GM23338 (cell line): ENCODE data around the gene MED12L. TPM values are rescaled to one million over a fixed set of nuclear protein-coding genes. Genes with fewer than 3 reads are reported as not detected.
A peak's percentile ranks its signal among the peaks of the same experiment; 100 is the strongest.

Experiments
- ATAC-seq: fragments of 200-7000 bp; cut with Tn5 transposase; 3 replicates; pipeline ENCODE4 v1.9.1; 2020
- DNase-seq: peaks from one replicate; pipeline ENCODE4 v3.0.0-alpha.2; 2015; ENCODE audit warnings: low spot score
- H2AFZ ChIP-seq: fragments of 200-600 bp; sonication (generic); 2 replicates; pipeline ENCODE4 v1.8.0; 2016; ENCODE audit warnings: antibody characterized with exemption, mild to moderate bottlenecking, moderate library complexity
- H3F3A ChIP-seq: fragments of 200-600 bp; sonication (generic); replicated peaks from 2 replicates; pipeline ENCODE4 v1.8.0; 2017; ENCODE audit warnings: antibody characterized with exemption, mixed run types, low read depth
- H3K27ac ChIP-seq: fragments of 200-600 bp; sonication (generic); 2 replicates; pipeline ENCODE4 v1.6.1; 2016; ENCODE audit warnings: low read depth
- H3K27me3 ChIP-seq: fragments of 200-600 bp; sonication (generic); 2 replicates; pipeline ENCODE4 v1.8.0; 2016; ENCODE audit warnings: mild to moderate bottlenecking, mixed run types, moderate library complexity; ENCODE audit not compliant: insufficient read depth
- H3K36me3 ChIP-seq: fragments of 200-600 bp; sonication (generic); 2 replicates; pipeline ENCODE4 v1.8.0; 2016; ENCODE audit warnings: mild to moderate bottlenecking; ENCODE audit not compliant: insufficient read depth
- H3K4me1 ChIP-seq: fragments of 200-600 bp; sonication (generic); 2 replicates; pipeline ENCODE4 v1.8.0; 2016; ENCODE audit warnings: mild to moderate bottlenecking, moderate library complexity; ENCODE audit not compliant: insufficient read depth
- H3K4me2 ChIP-seq: fragments of 200-600 bp; sonication (generic); 2 replicates; pipeline ENCODE4 v1.7.1; 2017; ENCODE audit warnings: mixed run types
- H3K4me3 ChIP-seq: fragments of 200-600 bp; sonication (generic); 2 replicates; pipeline ENCODE4 v1.6.1; 2016; ENCODE audit warnings: mixed run types
- H3K79me2 ChIP-seq: fragments of 200-600 bp; sonication (generic); replicated peaks from 2 replicates; pipeline ENCODE4 v1.8.0; 2017; ENCODE audit warnings: mild to moderate bottlenecking; ENCODE audit not compliant: insufficient read depth
- H3K9me2 ChIP-seq: fragments of 200-600 bp; sonication (generic); 2 replicates; pipeline ENCODE4 v1.8.0; 2017; ENCODE audit not compliant: insufficient read depth
- H4K20me1 ChIP-seq: fragments of 200-600 bp; sonication (generic); replicated peaks from 2 replicates; pipeline ENCODE4 v1.8.0; 2017; ENCODE audit warnings: mild to moderate bottlenecking; ENCODE audit not compliant: insufficient read depth
- H3K27ac Mint-ChIP-seq: 2 replicates; pipeline ENCODE4 v1.8.0; 2020; ENCODE audit warnings: inconsistent platforms, mild to moderate bottlenecking, moderate library complexity, mixed read lengths
- H3K27me3 Mint-ChIP-seq: 3 replicates; pipeline ENCODE4 v1.8.0; 2022; ENCODE audit warnings: low read depth, mild to moderate bottlenecking, moderate library complexity, mixed read lengths, inconsistent platforms; ENCODE audit not compliant: insufficient read depth, poor library complexity
- H3K36me3 Mint-ChIP-seq: 3 replicates; pipeline ENCODE4 v1.8.0; 2021; ENCODE audit warnings: low read depth, mild to moderate bottlenecking, inconsistent platforms, moderate library complexity, mixed read lengths
- H3K4me1 Mint-ChIP-seq: 3 replicates; pipeline ENCODE4 v1.8.0; 2020; ENCODE audit warnings: mild to moderate bottlenecking, inconsistent platforms, mixed read lengths
- H3K4me3 Mint-ChIP-seq: 3 replicates; pipeline ENCODE4 v1.8.0; 2021; ENCODE audit warnings: moderate library complexity, mild to moderate bottlenecking, inconsistent platforms, mixed read lengths
- H3K9me3 Mint-ChIP-seq: 3 replicates; pipeline ENCODE4 v1.8.0; 2020; ENCODE audit warnings: moderate library complexity, mild to moderate bottlenecking, inconsistent platforms, mixed read lengths
- CREB1 ChIP-seq: fragments of 250-450 bp; sonication (Bioruptor Pico); IDR thresholded peaks from 2 replicates; pipeline ENCODE4 v1.5.0; 2020; ENCODE audit warnings: low read depth, mild to moderate bottlenecking, moderate library complexity
- EZH2 ChIP-seq: fragments of 200-600 bp; sonication (generic); IDR thresholded peaks from one replicate; pipeline ENCODE4 v1.8.0; 2017; ENCODE audit warnings: antibody characterized with exemption, mild to moderate bottlenecking, low read depth; ENCODE audit not compliant: unreplicated experiment
- EZH2phosphoT487 ChIP-seq: fragments of 200-600 bp; sonication (generic); IDR thresholded peaks from one replicate; pipeline ENCODE4 v1.8.1; 2018; ENCODE audit warnings: antibody characterized with exemption; ENCODE audit not compliant: unreplicated experiment
- JUNB ChIP-seq: IDR thresholded peaks from one replicate; pipeline ENCODE4 v1.6.1; 2016; ENCODE audit warnings: antibody characterized with exemption; ENCODE audit not compliant: unreplicated experiment
- NANOG ChIP-seq: IDR thresholded peaks from 2 replicates; pipeline ENCODE4 v1.6.1; 2016; ENCODE audit warnings: antibody characterized with exemption, borderline replicate concordance
- POLR2AphosphoS5 ChIP-seq: IDR thresholded peaks from 2 replicates; pipeline ENCODE4 v1.6.1; 2016; ENCODE audit warnings: antibody characterized with exemption, low read depth
- STAT1 ChIP-seq: IDR thresholded peaks from one replicate; pipeline ENCODE4 v1.6.1; 2016; ENCODE audit warnings: antibody characterized with exemption; ENCODE audit not compliant: unreplicated experiment
- ZNF114 ChIP-seq: fragments of 250-450 bp; sonication (Bioruptor Pico); IDR thresholded peaks from 2 replicates; pipeline ENCODE4 v1.5.0; 2020; ENCODE audit warnings: mild to moderate bottlenecking, moderate library complexity
- ZNF331 ChIP-seq: fragments of 250-450 bp; sonication (Bioruptor Pico); IDR thresholded peaks from 2 replicates; pipeline ENCODE4 v1.5.0; 2020; ENCODE audit warnings: low read depth, mild to moderate bottlenecking, moderate library complexity
- polyA plus RNA-seq: library from polyadenylated mRNA; unstranded; fragments of >200 nt; fragmentation: Nextera tagmentation; extraction: Ambion mirVana; gene quantifications from 2 replicates; pipeline ENCODE4 v1.2.1, GENCODE V29; 2016
- total RNA-seq: library from RNA; depleted of rRNA; stranded (reverse); fragments of >200 nt; shearing (Covaris generic); gene quantifications from 2 replicates; pipeline ENCODE4 v1.2.3, GENCODE V29; 2014
- TF ChIP-seq, protein P1 (sequence below), 2 experiments: fragments of 200-600 bp in 1 of 2; sonication (generic) in 1 of 2; conservative IDR thresholded peaks; 2 replicates each; pipeline versions ENCODE4 v1.5.1 to v1.6.1; 2016 to 2017; ENCODE audit warnings: antibody characterized with exemption in 2 of 2, low read depth in 2 of 2, mild to moderate bottlenecking in 2 of 2, moderate library complexity in 1 of 2
- TF ChIP-seq, protein P2 (sequence below): IDR thresholded peaks from 2 replicates; pipeline ENCODE4 v1.6.1; 2016; ENCODE audit warnings: antibody characterized with exemption
- TF ChIP-seq, protein P3 (sequence below): fragments of 250-450 bp; sonication (Bioruptor Pico); IDR thresholded peaks from 2 replicates; pipeline ENCODE4 v1.5.0; 2020; ENCODE audit warnings: mild to moderate bottlenecking, moderate library complexity
- TF ChIP-seq, protein P4 (sequence below): IDR thresholded peaks from one replicate; pipeline ENCODE4 v1.6.1; 2018; ENCODE audit warnings: antibody characterized with exemption; ENCODE audit not compliant: unreplicated experiment

Gene MED12L
- total and polyA plus RNA-seq, 2 experiments from 2014 or later: 5.7 to 25.0 TPM

DNA sequence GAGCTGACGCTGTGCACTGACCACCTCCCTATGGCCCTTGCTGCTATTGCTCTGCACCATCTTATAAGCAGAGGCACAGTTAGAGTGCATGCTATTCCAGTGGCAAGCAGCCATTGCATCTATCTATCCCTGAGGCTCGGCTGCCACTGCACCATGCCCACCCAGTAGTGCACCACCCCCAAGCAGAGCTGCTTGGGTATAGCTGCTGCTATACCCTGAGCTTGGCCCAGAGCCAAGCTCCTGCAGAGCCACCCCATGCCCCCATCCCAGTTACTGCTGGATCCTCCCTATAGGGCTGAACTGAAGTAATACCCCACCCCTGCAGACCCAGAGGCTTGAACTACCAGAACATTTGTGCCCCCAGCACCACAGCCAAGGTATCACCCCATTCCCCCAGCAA lies 395.0 kb downstream of the MED12L start (continued):
- TF ChIP-seq STAT1: no peak
- no peak for TF ChIP-seq ZNF114 (CRISPR knock-in tag)
- no peak for TF ChIP-seq JUNB

DNA sequence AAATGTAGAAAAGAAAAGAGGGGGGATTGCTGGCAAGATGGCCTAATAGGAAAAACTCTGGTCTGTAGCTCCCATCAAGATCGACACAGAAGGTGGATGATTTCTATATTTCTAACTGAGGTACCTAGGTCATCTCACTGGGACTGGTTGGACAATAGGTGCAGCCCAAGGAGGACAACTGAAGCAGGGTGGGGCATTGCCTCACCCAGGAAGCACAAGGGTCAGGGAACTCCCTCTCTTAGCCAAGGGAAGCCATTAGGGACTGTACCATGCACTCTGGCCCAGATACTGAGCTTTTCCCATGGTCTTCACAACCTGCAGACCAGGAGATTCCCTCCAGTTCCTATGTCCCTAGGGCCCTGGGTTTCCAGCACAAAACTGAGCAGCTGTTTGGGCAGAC lies 398.0 kb downstream of the MED12L start:
- no peaks in the 10 kb centered on the region for H3K9me2 ChIP-seq
- ATAC-seq: no peak
- peaks cover 2% of the 10 kb centered on the region; the same call in 2 of the 3 replicates for H3K4me1 Mint-ChIP-seq
- no peak overlapping the region for H3K4me2 ChIP-seq
- peaks cover 2% of the 10 kb centered on the region for H3K27me3 Mint-ChIP-seq
- H3K27ac ChIP-seq: no peak overlapping the region
- H3K9me3 Mint-ChIP-seq: no peaks in the 10 kb centered on the region; the same call in 2 of the 3 replicates
- no peak overlapping the region for H3K27ac Mint-ChIP-seq
- H3K79me2 ChIP-seq: no peaks in the 10 kb centered on the region
- DNase-seq: no peak
- TF ChIP-seq EZH2 (no peak), ZNF114 (CRISPR knock-in tag) (no peak), JUNB (no peak), CREB1 (CRISPR knock-in tag) (no peak), NANOG (no peak), POLR2AphosphoS5 (no peak), STAT1 (no peak), EZH2phosphoT487 (no peak), ZNF331 (no peak)
- TF ChIP-seq, protein P1, sequence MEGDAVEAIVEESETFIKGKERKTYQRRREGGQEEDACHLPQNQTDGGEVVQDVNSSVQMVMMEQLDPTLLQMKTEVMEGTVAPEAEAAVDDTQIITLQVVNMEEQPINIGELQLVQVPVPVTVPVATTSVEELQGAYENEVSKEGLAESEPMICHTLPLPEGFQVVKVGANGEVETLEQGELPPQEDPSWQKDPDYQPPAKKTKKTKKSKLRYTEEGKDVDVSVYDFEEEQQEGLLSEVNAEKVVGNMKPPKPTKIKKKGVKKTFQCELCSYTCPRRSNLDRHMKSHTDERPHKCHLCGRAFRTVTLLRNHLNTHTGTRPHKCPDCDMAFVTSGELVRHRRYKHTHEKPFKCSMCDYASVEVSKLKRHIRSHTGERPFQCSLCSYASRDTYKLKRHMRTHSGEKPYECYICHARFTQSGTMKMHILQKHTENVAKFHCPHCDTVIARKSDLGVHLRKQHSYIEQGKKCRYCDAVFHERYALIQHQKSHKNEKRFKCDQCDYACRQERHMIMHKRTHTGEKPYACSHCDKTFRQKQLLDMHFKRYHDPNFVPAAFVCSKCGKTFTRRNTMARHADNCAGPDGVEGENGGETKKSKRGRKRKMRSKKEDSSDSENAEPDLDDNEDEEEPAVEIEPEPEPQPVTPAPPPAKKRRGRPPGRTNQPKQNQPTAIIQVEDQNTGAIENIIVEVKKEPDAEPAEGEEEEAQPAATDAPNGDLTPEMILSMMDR (conservative IDR thresholded peaks at IDR 0.05; ENCODE audit: low read depth in 2 of 2): no peak
- TF ChIP-seq, protein P2, sequence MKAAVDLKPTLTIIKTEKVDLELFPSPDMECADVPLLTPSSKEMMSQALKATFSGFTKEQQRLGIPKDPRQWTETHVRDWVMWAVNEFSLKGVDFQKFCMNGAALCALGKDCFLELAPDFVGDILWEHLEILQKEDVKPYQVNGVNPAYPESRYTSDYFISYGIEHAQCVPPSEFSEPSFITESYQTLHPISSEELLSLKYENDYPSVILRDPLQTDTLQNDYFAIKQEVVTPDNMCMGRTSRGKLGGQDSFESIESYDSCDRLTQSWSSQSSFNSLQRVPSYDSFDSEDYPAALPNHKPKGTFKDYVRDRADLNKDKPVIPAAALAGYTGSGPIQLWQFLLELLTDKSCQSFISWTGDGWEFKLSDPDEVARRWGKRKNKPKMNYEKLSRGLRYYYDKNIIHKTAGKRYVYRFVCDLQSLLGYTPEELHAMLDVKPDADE: no peak
- TF ChIP-seq, protein P3, sequence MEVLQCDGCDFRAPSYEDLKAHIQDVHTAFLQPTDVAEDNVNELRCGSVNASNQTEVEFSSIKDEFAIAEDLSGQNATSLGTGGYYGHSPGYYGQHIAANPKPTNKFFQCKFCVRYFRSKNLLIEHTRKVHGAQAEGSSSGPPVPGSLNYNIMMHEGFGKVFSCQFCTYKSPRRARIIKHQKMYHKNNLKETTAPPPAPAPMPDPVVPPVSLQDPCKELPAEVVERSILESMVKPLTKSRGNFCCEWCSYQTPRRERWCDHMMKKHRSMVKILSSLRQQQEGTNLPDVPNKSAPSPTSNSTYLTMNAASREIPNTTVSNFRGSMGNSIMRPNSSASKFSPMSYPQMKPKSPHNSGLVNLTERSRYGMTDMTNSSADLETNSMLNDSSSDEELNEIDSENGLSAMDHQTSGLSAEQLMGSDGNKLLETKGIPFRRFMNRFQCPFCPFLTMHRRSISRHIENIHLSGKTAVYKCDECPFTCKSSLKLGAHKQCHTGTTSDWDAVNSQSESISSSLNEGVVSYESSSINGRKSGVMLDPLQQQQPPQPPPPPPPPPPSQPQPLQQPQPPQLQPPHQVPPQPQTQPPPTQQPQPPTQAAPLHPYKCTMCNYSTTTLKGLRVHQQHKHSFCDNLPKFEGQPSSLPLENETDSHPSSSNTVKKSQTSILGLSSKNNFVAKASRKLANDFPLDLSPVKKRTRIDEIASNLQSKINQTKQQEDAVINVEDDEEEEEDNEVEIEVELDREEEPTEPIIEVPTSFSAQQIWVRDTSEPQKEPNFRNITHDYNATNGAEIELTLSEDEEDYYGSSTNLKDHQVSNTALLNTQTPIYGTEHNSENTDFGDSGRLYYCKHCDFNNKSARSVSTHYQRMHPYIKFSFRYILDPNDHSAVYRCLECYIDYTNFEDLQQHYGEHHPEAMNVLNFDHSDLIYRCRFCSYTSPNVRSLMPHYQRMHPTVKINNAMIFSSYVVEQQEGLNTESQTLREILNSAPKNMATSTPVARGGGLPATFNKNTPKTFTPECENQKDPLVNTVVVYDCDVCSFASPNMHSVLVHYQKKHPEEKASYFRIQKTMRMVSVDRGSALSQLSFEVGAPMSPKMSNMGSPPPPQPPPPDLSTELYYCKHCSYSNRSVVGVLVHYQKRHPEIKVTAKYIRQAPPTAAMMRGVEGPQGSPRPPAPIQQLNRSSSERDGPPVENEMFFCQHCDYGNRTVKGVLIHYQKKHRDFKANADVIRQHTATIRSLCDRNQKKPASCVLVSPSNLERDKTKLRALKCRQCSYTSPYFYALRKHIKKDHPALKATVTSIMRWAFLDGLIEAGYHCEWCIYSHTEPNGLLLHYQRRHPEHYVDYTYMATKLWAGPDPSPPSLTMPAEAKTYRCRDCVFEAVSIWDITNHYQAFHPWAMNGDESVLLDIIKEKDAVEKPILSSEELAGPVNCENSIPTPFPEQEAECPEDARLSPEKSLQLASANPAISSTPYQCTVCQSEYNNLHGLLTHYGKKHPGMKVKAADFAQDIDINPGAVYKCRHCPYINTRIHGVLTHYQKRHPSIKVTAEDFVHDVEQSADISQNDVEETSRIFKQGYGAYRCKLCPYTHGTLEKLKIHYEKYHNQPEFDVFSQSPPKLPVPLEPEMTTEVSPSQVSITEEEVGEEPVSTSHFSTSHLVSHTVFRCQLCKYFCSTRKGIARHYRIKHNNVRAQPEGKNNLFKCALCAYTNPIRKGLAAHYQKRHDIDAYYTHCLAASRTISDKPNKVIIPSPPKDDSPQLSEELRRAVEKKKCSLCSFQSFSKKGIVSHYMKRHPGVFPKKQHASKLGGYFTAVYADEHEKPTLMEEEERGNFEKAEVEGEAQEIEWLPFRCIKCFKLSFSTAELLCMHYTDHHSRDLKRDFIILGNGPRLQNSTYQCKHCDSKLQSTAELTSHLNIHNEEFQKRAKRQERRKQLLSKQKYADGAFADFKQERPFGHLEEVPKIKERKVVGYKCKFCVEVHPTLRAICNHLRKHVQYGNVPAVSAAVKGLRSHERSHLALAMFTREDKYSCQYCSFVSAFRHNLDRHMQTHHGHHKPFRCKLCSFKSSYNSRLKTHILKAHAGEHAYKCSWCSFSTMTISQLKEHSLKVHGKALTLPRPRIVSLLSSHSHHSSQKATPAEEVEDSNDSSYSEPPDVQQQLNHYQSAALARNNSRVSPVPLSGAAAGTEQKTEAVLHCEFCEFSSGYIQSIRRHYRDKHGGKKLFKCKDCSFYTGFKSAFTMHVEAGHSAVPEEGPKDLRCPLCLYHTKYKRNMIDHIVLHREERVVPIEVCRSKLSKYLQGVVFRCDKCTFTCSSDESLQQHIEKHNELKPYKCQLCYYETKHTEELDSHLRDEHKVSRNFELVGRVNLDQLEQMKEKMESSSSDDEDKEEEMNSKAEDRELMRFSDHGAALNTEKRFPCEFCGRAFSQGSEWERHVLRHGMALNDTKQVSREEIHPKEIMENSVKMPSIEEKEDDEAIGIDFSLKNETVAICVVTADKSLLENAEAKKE (CRISPR knock-in tag): no peak
- TF ChIP-seq, protein P4, sequence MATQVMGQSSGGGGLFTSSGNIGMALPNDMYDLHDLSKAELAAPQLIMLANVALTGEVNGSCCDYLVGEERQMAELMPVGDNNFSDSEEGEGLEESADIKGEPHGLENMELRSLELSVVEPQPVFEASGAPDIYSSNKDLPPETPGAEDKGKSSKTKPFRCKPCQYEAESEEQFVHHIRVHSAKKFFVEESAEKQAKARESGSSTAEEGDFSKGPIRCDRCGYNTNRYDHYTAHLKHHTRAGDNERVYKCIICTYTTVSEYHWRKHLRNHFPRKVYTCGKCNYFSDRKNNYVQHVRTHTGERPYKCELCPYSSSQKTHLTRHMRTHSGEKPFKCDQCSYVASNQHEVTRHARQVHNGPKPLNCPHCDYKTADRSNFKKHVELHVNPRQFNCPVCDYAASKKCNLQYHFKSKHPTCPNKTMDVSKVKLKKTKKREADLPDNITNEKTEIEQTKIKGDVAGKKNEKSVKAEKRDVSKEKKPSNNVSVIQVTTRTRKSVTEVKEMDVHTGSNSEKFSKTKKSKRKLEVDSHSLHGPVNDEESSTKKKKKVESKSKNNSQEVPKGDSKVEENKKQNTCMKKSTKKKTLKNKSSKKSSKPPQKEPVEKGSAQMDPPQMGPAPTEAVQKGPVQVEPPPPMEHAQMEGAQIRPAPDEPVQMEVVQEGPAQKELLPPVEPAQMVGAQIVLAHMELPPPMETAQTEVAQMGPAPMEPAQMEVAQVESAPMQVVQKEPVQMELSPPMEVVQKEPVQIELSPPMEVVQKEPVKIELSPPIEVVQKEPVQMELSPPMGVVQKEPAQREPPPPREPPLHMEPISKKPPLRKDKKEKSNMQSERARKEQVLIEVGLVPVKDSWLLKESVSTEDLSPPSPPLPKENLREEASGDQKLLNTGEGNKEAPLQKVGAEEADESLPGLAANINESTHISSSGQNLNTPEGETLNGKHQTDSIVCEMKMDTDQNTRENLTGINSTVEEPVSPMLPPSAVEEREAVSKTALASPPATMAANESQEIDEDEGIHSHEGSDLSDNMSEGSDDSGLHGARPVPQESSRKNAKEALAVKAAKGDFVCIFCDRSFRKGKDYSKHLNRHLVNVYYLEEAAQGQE: no peak
- H3K4me3 ChIP-seq: no peak overlapping the region
- no peaks in the 10 kb centered on the region for H3K36me3 ChIP-seq
- peaks cover 5% of the 10 kb centered on the region for H3K4me1 ChIP-seq
- no peaks in the 10 kb centered on the region for H3K27me3 ChIP-seq
- no peaks in the 10 kb centered on the region for H3F3A ChIP-seq
- no peak overlapping the region for H3K4me3 Mint-ChIP-seq
- no peaks in the 10 kb centered on the region for H4K20me1 ChIP-seq
- H3K36me3 Mint-ChIP-seq: no peaks in the 10 kb centered on the region
- H2AFZ ChIP-seq: peak overlapping the region; percentile 85; the same call in 1 of the 2 replicates
